H1 (cell line): ENCODE results near the gene COMT. TPM values are rescaled to one million over a fixed set of nuclear protein-coding genes. Genes with fewer than 3 reads are reported as not detected.

ENCODE experiments used
- CTCF ChIA-PET: fragments of 300-600 bp; sonication (Branson Sonifier 250); formaldehyde crosslinking; loops from one replicate; lab custom pipeline; 2021; ENCODE audit not compliant: partially characterized antibody; lab: Charles Lee
- POLR2A ChIA-PET: fragments of 300-600 bp; sonication (Branson Sonifier 250); formaldehyde crosslinking; loops from one replicate; lab custom pipeline; 2021; ENCODE audit warnings: inconsistent platforms; ENCODE audit not compliant: partially characterized antibody; lab: Charles Lee
- DNase-seq, 2 experiments: peaks; one replicate each; pipeline versions ENCODE4 v3.0.0 to v3.0.0-alpha.2; 2010 to 2022; ENCODE audit warnings: low spot score in 2 of 2, low read depth in 1 of 2, mixed read lengths in 1 of 2
- FAIRE-seq: peaks from 2 replicates; lab custom pipeline; 2011; peaks lifted over from hg19 to GRCh38; lab: Jason Lieb, UNC
- H2AFZ ChIP-seq: 2 replicates; pipeline ENCODE4 v1.8.1; 2012; ENCODE audit warnings: low read length, inconsistent platforms
- H2AK5ac ChIP-seq: 2 replicates; pipeline ENCODE4 v1.6.1; 2013; ENCODE audit warnings: low read depth, low read length
- H2BK120ac ChIP-seq: replicated peaks from 2 replicates; pipeline ENCODE3; 2013; ENCODE audit warnings: low read depth, low read length, inconsistent platforms
- H2BK12ac ChIP-seq: 2 replicates; pipeline ENCODE4 v1.6.1; 2013; ENCODE audit warnings: low read depth, low read length
- H2BK15ac ChIP-seq: 2 replicates; pipeline ENCODE4 v1.6.1; 2013; ENCODE audit warnings: low read length
- H2BK20ac ChIP-seq: 2 replicates; pipeline ENCODE4 v1.6.1; 2013; ENCODE audit warnings: low read length
- H2BK5ac ChIP-seq: 2 replicates; pipeline ENCODE4 v1.6.1; 2013; ENCODE audit warnings: low read depth, low read length
- H3K14ac ChIP-seq: 2 replicates; pipeline ENCODE4 v1.6.1; 2013; ENCODE audit warnings: inconsistent platforms; ENCODE audit not compliant: insufficient read length
- H3K18ac ChIP-seq: 2 replicates; pipeline ENCODE4 v1.6.1; 2013; ENCODE audit warnings: low read length; ENCODE audit errors: extremely low read depth
- H3K23ac ChIP-seq: 2 replicates; pipeline ENCODE4 v1.6.1; 2013; ENCODE audit warnings: inconsistent platforms; ENCODE audit not compliant: insufficient read length
- H3K23me2 ChIP-seq: 2 replicates; pipeline ENCODE4 v1.6.1; 2013; ENCODE audit warnings: low read depth, low read length
- H3K27ac ChIP-seq: 2 replicates; pipeline ENCODE4 v1.6.1; 2011; ENCODE audit warnings: low read depth, low read length, inconsistent platforms
- H3K27me3 ChIP-seq, 4 experiments: replicated peaks in 1 of 4; 1 replicate in 1 of 4; 2 replicates in 3 of 4; pipeline versions ENCODE4 v1.6.1 to v1.8.1; 2011 to 2013; ENCODE audit warnings: low read length in 3 of 4, mild to moderate bottlenecking in 3 of 4, inconsistent platforms in 2 of 4, mixed read lengths in 2 of 4, moderate library complexity in 1 of 4; ENCODE audit not compliant: control insufficient read depth in 3 of 4, insufficient read depth in 3 of 4; ENCODE audit errors: extremely low read depth in 1 of 4
- H3K36me3 ChIP-seq, 4 experiments: 2 replicates each; pipeline versions ENCODE4 v1.6.1 to v1.8.1; 2011 to 2013; ENCODE audit warnings: mild to moderate bottlenecking in 4 of 4, low read length in 3 of 4, moderate library complexity in 2 of 4, control low read depth in 1 of 4, inconsistent platforms in 1 of 4; ENCODE audit not compliant: insufficient read depth in 4 of 4, control insufficient read depth in 2 of 4
- H3K4ac ChIP-seq: replicated peaks from 2 replicates; pipeline ENCODE3; 2013; ENCODE audit warnings: low read length, low read depth, mixed read lengths, inconsistent platforms; ENCODE audit not compliant: insufficient read length
- H3K4me1 ChIP-seq, 4 experiments: replicated peaks in 1 of 4; 1 replicate in 1 of 4; 2 replicates in 3 of 4; pipeline versions ENCODE4 v1.6.1 to v1.8.1; 2011 to 2013; ENCODE audit warnings: low read length in 3 of 4, inconsistent platforms in 2 of 4, mixed read lengths in 1 of 4; ENCODE audit not compliant: insufficient read depth in 4 of 4, control insufficient read depth in 3 of 4
- H3K4me2 ChIP-seq, 2 experiments: 2 replicates each; pipeline versions ENCODE4 v1.6.1 to v1.8.1; 2011 to 2013; ENCODE audit warnings: low read depth in 2 of 2, low read length in 2 of 2, control low read depth in 1 of 2, inconsistent platforms in 1 of 2, mild to moderate bottlenecking in 1 of 2; ENCODE audit not compliant: insufficient read depth in 1 of 2
- H3K4me3 ChIP-seq, 4 experiments: fragments of 200-600, 300-600 bp in 1 of 4; sonication (generic), shearing (Covaris generic), sonication (Bioruptor Twin) in 1 of 4; 2 replicates each; pipeline versions ENCODE4 v1.5.1 to v1.8.1; 2011 to 2016; ENCODE audit warnings: low read length in 4 of 4, low read depth in 3 of 4, control low read depth in 2 of 4, inconsistent platforms in 2 of 4, mild to moderate bottlenecking in 2 of 4, mixed read lengths in 1 of 4, moderate library complexity in 1 of 4; ENCODE audit not compliant: insufficient read depth in 2 of 4; ENCODE audit errors: extremely low read depth in 1 of 4
- H3K56ac ChIP-seq: replicated peaks from 2 replicates; pipeline ENCODE3; 2013; ENCODE audit warnings: low read depth, mild to moderate bottlenecking, mixed read lengths, low read length, inconsistent platforms; ENCODE audit not compliant: insufficient read length
- H3K79me1 ChIP-seq: 2 replicates; pipeline ENCODE4 v1.6.1; 2013; ENCODE audit warnings: low read depth, low read length, control low read depth
- H3K79me2 ChIP-seq, 2 experiments: 2 replicates each; pipeline versions ENCODE4 v1.6.1 to v1.8.1; 2012 to 2013; ENCODE audit warnings: low read length in 2 of 2, mild to moderate bottlenecking in 2 of 2, inconsistent platforms in 1 of 2; ENCODE audit not compliant: insufficient read depth in 2 of 2, control insufficient read depth in 1 of 2
- H3K9ac ChIP-seq, 4 experiments: replicated peaks in 1 of 4; 1 replicate in 1 of 4; 2 replicates in 3 of 4; pipeline versions ENCODE4 v1.6.1 to v1.8.1; 2011 to 2013; ENCODE audit warnings: low read depth in 3 of 4, low read length in 3 of 4, control low read depth in 2 of 4, mild to moderate bottlenecking in 2 of 4, moderate library complexity in 2 of 4, inconsistent platforms in 1 of 4; ENCODE audit errors: extremely low read depth in 1 of 4
- H3K9me3 ChIP-seq, 2 experiments: 2 replicates each; pipeline versions ENCODE4 v1.6.1 to v1.8.1; 2012 to 2013; ENCODE audit warnings: mild to moderate bottlenecking in 2 of 2, moderate library complexity in 2 of 2, control low read depth in 1 of 2, inconsistent platforms in 1 of 2, low read depth in 1 of 2, low read length in 1 of 2, mixed read lengths in 1 of 2; ENCODE audit not compliant: insufficient read depth in 2 of 2
- H4K20me1 ChIP-seq, 2 experiments: replicated peaks in 1 of 2; 2 replicates each; pipeline versions ENCODE3 to v1.8.1; 2011 to 2013; ENCODE audit warnings: inconsistent platforms in 2 of 2, low read length in 2 of 2, mild to moderate bottlenecking in 1 of 2; ENCODE audit not compliant: insufficient read depth in 2 of 2, control insufficient read depth in 1 of 2
- H4K5ac ChIP-seq: 2 replicates; pipeline ENCODE4 v1.6.1; 2013; ENCODE audit warnings: low read length, low read depth, mixed read lengths, inconsistent platforms; ENCODE audit not compliant: insufficient read length
- H4K8ac ChIP-seq: 2 replicates; pipeline ENCODE4 v1.8.0; 2013; ENCODE audit warnings: mild to moderate bottlenecking, moderate library complexity, low read length, inconsistent platforms; ENCODE audit not compliant: insufficient read depth; ENCODE audit errors: extremely low read depth
- H4K91ac ChIP-seq: replicated peaks from 2 replicates; pipeline ENCODE3; 2013; ENCODE audit warnings: low read length, mixed read lengths, inconsistent platforms; ENCODE audit not compliant: insufficient read length
- ATF3 ChIP-seq: IDR thresholded peaks from 2 replicates; pipeline ENCODE4 v1.6.1; 2011; ENCODE audit warnings: low read depth, mild to moderate bottlenecking, low read length; ENCODE audit not compliant: insufficient read depth
- BACH1 ChIP-seq: IDR thresholded peaks from 2 replicates; pipeline ENCODE4 v1.6.1; 2012; ENCODE audit warnings: low read length, improper control_type of control experiment
- CREB1 ChIP-seq: IDR thresholded peaks from 2 replicates; pipeline ENCODE4 v1.6.1; 2012; ENCODE audit warnings: inconsistent platforms
- POU5F1 ChIP-seq: IDR thresholded peaks from 2 replicates; pipeline ENCODE4 v1.6.1; 2011; ENCODE audit warnings: low read depth, mild to moderate bottlenecking, low read length, moderate library complexity
- TAF7 ChIP-seq: optimal IDR thresholded peaks from 2 replicates; pipeline ENCODE3; 2011; ENCODE audit warnings: low read depth, mild to moderate bottlenecking, inconsistent platforms, low read length, moderate library complexity, borderline replicate concordance
- WGBS, 2 experiments: shearing (Covaris generic) in 1 of 2; methylation state at CpG; one replicate each; pipeline versions ENCODE4 v1.1.6 to v1.1.7; 2013 to 2015; ENCODE audit warnings: low lambda C conversion rate in 2 of 2, mixed read lengths in 2 of 2, inconsistent platforms in 1 of 2, low coverage in 1 of 2, missing lambda C conversion rate in 1 of 2; ENCODE audit not compliant: insufficient replicate concordance in 2 of 2, insufficient coverage in 1 of 2, insufficient read length in 1 of 2; ENCODE audit errors: extremely low coverage in 1 of 2, missing lambda C conversion rate in 1 of 2; 5-methylcytosine and 5-hydroxymethylcytosine counted together
- polyA plus RNA-seq, 7 experiments: library from polyadenylated mRNA; depleted of rRNA in 3 of 7; stranded (reverse) in 5 of 7; unstranded in 2 of 7; fragments of >200 nt in 5 of 7; fragments of 200-250 nt in 2 of 7; gene quantifications; 1 replicate in 5 of 7; 2 replicates in 1 of 7; 4 replicates in 1 of 7; pipeline versions ENCODE4 v1.2.1 to v1.2.3, GENCODE V29; 2011 to 2013; ENCODE audit warnings: missing spikeins in 2 of 7, mixed read lengths in 2 of 7
- total RNA-seq: library from RNA; stranded (reverse); fragmentation: NEBNext Ultra II Directional; extraction: Animal tissue kit (Norgen Biotek cat#: 25700); gene quantifications from 2 replicates; pipeline ENCODE4 v1.2.1, GENCODE V29; 2021

The COMT gene
- total and polyA plus RNA-seq, 2 of the 8 experiments (the other 6 are each of a cell fraction or from before 2014, with no cell fraction given) = 15.2 to 33.7 TPM

- Histone ChIP-seq H3K27ac (no peak overlapping the region), H3K4me3 (no peak overlapping the region), H3K79me2 (no peaks in the 10 kb centered on the region), H3K4me1 (peaks cover 5 to 12% (median 12%) of the 10 kb centered on the region in 4 experiments), H3K9ac (no peak overlapping the region), H2BK120ac (no peak overlapping the region), H4K5ac (no peak overlapping the region), H4K20me1 (peaks cover 0 to 7% of the 10 kb centered on the region in 2 experiments), H3K4ac (no peak overlapping the region), H3K27me3 (no peaks in the 10 kb centered on the region; a peak in 1 of 7 replicates), H2BK20ac (peak overlapping the region; percentile 13; the same call in 1 of the 2 replicates), H4K91ac (no peak overlapping the region), H2BK15ac (peak overlapping the region; percentile 40; the same call in 1 of the 2 replicates), H3K4me2 (no peak overlapping the region), H3K36me3 (no peaks in the 10 kb centered on the region), H2AFZ (no peak overlapping the region), H2BK12ac (no peak overlapping the region), H3K56ac (no peak overlapping the region), H2AK5ac (no peak overlapping the region), H3K79me1 (no peaks in the 10 kb centered on the region), H3K18ac (no peak overlapping the region), H3K23me2 (peaks cover 6% of the 10 kb centered on the region; the same call in 1 of the 2 replicates), H4K8ac (no peak overlapping the region), H3K14ac (no peak overlapping the region), H3K23ac (no peak overlapping the region), H2BK5ac (no peak overlapping the region), H3K9me3 (no peaks in the 10 kb centered on the region)
- 88% methylated on average over 19 of the region's 22 CpGs; no CpG with 5 or more reads in 1 of the 2 experiments for WGBS, 2 experiments
- DNase-seq = no peak
- no peak for FAIRE-seq
- POLR2A ChIA-PET = interaction anchor here (1.2 kb wide), 1 partner anchor 118 kb away, joined by 3 read pairs; no protein-coding TSS in a partner anchor
- CTCF ChIA-PET = interaction anchor here (0.8 to 10.1 kb wide), 13 partner anchors 7 to 226 kb away, joined by 3 to 69 read pairs (median 5); no protein-coding TSS in a partner anchor
- no peak for TF ChIP-seq CREB1
- TF ChIP-seq ATF3 = no peak
- no peak for TF ChIP-seq BACH1
- no peak for TF ChIP-seq POU5F1
- no peak for TF ChIP-seq TAF7
Measured at GRCh38 chr22:19905347-19906276, 36.0 kb upstream of the COMT start.
